ENCODE results near the gene GALNS.

Gene GALNS

GRCh38 chr16:88819126-88819525 is 37.6 kb downstream of the GALNS start:
- H3K9me3 ChIP-seq (ENCODE audit: control insufficient read depth, low read length): no peaks in the 10 kb centered on the region
- TF ChIP-seq CTCF (IDR thresholded peaks at IDR 0.05): no peak
- no peaks in the 10 kb centered on the region for H3K4me1 ChIP-seq
- no peaks in the 10 kb centered on the region for H3K27me3 ChIP-seq (ENCODE audit: control insufficient read depth, insufficient read depth, low read length)
- H3K4me3 ChIP-seq (ENCODE audit: low read depth, low read length): no peak overlapping the region
- H2AFZ ChIP-seq: no peak overlapping the region
- no peak overlapping the region for H3K9ac ChIP-seq
- no peaks in the 10 kb centered on the region for H3K79me2 ChIP-seq
- no peaks in the 10 kb centered on the region for H3K36me3 ChIP-seq (ENCODE audit: control insufficient read depth, insufficient read depth, low read length)
- no peak overlapping the region for H3K4me2 ChIP-seq (ENCODE audit: low read length)
- H3K27ac ChIP-seq: no peak overlapping the region

GRCh38 chr16:88818575-88818874 is 38.2 kb downstream of the GALNS start:
- H3K4me3 ChIP-seq (ENCODE audit: low read depth, low read length): no peak overlapping the region
- no peaks in the 10 kb centered on the region for H3K27me3 ChIP-seq (ENCODE audit: control insufficient read depth, insufficient read depth, low read length)
- no peaks in the 10 kb centered on the region for H3K36me3 ChIP-seq (ENCODE audit: control insufficient read depth, insufficient read depth, low read length)
- H3K27ac ChIP-seq: no peak overlapping the region
- no peaks in the 10 kb centered on the region for H3K79me2 ChIP-seq
- no peaks in the 10 kb centered on the region for H3K9me3 ChIP-seq (ENCODE audit: control insufficient read depth, low read length)
- no peak for TF ChIP-seq CTCF (IDR thresholded peaks at IDR 0.05)
- H2AFZ ChIP-seq: no peak overlapping the region
- no peaks in the 10 kb centered on the region for H3K4me1 ChIP-seq
- H3K9ac ChIP-seq: no peak overlapping the region
- H3K4me2 ChIP-seq (ENCODE audit: low read length): no peak overlapping the region

- Histone ChIP-seq H3K4me3 (ENCODE audit: low read depth, low read length) (no peak overlapping the region), H3K4me2 (ENCODE audit: low read length) (no peak overlapping the region), H3K36me3 (ENCODE audit: control insufficient read depth, insufficient read depth, low read length) (no peaks in the 10 kb centered on the region), H3K27ac (no peak overlapping the region), H2AFZ (no peak overlapping the region), H3K79me2 (no peaks in the 10 kb centered on the region), H3K27me3 (ENCODE audit: control insufficient read depth, insufficient read depth, low read length) (no peaks in the 10 kb centered on the region), H3K9me3 (ENCODE audit: control insufficient read depth, low read length) (no peaks in the 10 kb centered on the region), H3K9ac (no peak overlapping the region), H3K4me1 (no peaks in the 10 kb centered on the region)
- no peak for TF ChIP-seq CTCF (IDR thresholded peaks at IDR 0.05)
These were observed 38.8 kb downstream of the GALNS start for GRCh38 chr16:88817785-88818574.

- Histone ChIP-seq H3K4me1 (no peaks in the 10 kb centered on the region), H3K4me2 (ENCODE audit: low read length) (no peak overlapping the region), H3K27me3 (ENCODE audit: control insufficient read depth, insufficient read depth, low read length) (no peaks in the 10 kb centered on the region), H3K9ac (no peak overlapping the region), H2AFZ (no peak overlapping the region), H3K27ac (no peak overlapping the region), H3K79me2 (no peaks in the 10 kb centered on the region), H3K36me3 (ENCODE audit: control insufficient read depth, insufficient read depth, low read length) (no peaks in the 10 kb centered on the region), H3K9me3 (ENCODE audit: control insufficient read depth, low read length) (no peaks in the 10 kb centered on the region), H3K4me3 (ENCODE audit: low read depth, low read length) (no peak overlapping the region)
- no peak for TF ChIP-seq CTCF (IDR thresholded peaks at IDR 0.05)
These were observed 39.8 kb downstream of the GALNS start for GRCh38 chr16:88816736-88817535.

Data from parathyroid adenoma (tissue), 2 donors.